A673 (cell line): ENCODE measurements around the gene ING5.

ENCODE experiments used
- CTCF ChIP-seq: fragments of 300-800, 200-600 bp; sonication (generic); conservative IDR thresholded peaks from 2 replicates; pipeline ENCODE4 v1.5.1; 2017; ENCODE audit warnings: low read depth, mild to moderate bottlenecking, antibody characterized with exemption, low read length, moderate library complexity, mixed read lengths
- EZH2 ChIP-seq: fragments of 200-600 bp; sonication (generic); IDR thresholded peaks from 2 replicates; pipeline ENCODE4 v1.6.1; 2017; ENCODE audit warnings: borderline replicate concordance, low read depth, mild to moderate bottlenecking, mixed read lengths, antibody characterized with exemption, low read length; ENCODE audit not compliant: poor library complexity, severe bottlenecking

GRCh38 chr2:241734467-241735208, 32.8 kb downstream of the ING5 start, which contains the start of gene D2HGDH:
- TF ChIP-seq CTCF (no peak), EZH2 (no peak)
